SK-N-SH treated with all-trans-retinoic acid at 6 μM for 48 hours (cell line): ENCODE measurements around the gene CPA4.

ENCODE experiments used
- ATAC-seq: fragments of 200-7000 bp; cut with Tn5 transposase; 3 replicates; pipeline ENCODE4 v1.9.1; 2020; ENCODE audit warnings: mild to moderate bottlenecking, moderate library complexity
- ARNTL ChIP-seq: fragments of 450-650 bp; formaldehyde crosslinking; IDR thresholded peaks from 2 replicates; pipeline ENCODE4 v1.5.0; 2020; ENCODE audit warnings: low read depth, mild to moderate bottlenecking, moderate library complexity, borderline replicate concordance
- BACH2 ChIP-seq: fragments of 250-450 bp; sonication (Bioruptor Pico); IDR thresholded peaks from 2 replicates; pipeline ENCODE4 v1.9.0; 2021; ENCODE audit warnings: mild to moderate bottlenecking, borderline replicate concordance
- CREB5 ChIP-seq: fragments of 250-450 bp; sonication (Bioruptor Pico); IDR thresholded peaks from 2 replicates; pipeline ENCODE4 v1.5.1; 2020; ENCODE audit warnings: low read depth, mild to moderate bottlenecking, moderate library complexity
- CSDC2 ChIP-seq: fragments of 250-450 bp; sonication (Bioruptor Pico); IDR thresholded peaks from 2 replicates; pipeline ENCODE4 v1.5.0; 2020; ENCODE audit warnings: mild to moderate bottlenecking, moderate library complexity
- CSRNP3 ChIP-seq: fragments of 250-450 bp; sonication (Bioruptor Pico); IDR thresholded peaks from 2 replicates; pipeline ENCODE4 v1.5.1; 2021; ENCODE audit warnings: mild to moderate bottlenecking, moderate library complexity
- ESRRG ChIP-seq: fragments of 250-450 bp; sonication (Bioruptor Pico); IDR thresholded peaks from 2 replicates; pipeline ENCODE4 v1.6.1; 2021; ENCODE audit warnings: mild to moderate bottlenecking
- GLIS3 ChIP-seq: fragments of 250-450 bp; sonication (Bioruptor Pico); IDR thresholded peaks from 2 replicates; pipeline ENCODE4 v1.5.0; 2020; ENCODE audit warnings: mild to moderate bottlenecking, moderate library complexity
- OSR1 ChIP-seq: fragments of 250-450 bp; sonication (Bioruptor Pico); IDR thresholded peaks from 2 replicates; pipeline ENCODE4 v1.8.0; 2022; ENCODE audit warnings: moderate library complexity, mild to moderate bottlenecking, inconsistent platforms
- PATZ1 ChIP-seq: fragments of 250-450 bp; sonication (Bioruptor Pico); IDR thresholded peaks from 2 replicates; pipeline ENCODE4 v1.8.0; 2020; ENCODE audit warnings: mild to moderate bottlenecking, moderate library complexity, borderline replicate concordance
- POU6F1 ChIP-seq: fragments of 250-450 bp; sonication (Bioruptor Pico); IDR thresholded peaks from 2 replicates; pipeline ENCODE4 v1.8.0; 2021; ENCODE audit warnings: low read depth, mild to moderate bottlenecking, moderate library complexity, borderline replicate concordance
- PPARA ChIP-seq: fragments of 250-450 bp; sonication (Bioruptor Pico); IDR thresholded peaks from 2 replicates; pipeline ENCODE4 v1.5.0; 2020; ENCODE audit warnings: mild to moderate bottlenecking, borderline replicate concordance
- RARB ChIP-seq: fragments of 250-450 bp; sonication (Bioruptor Pico); IDR thresholded peaks from 2 replicates; pipeline ENCODE4 v1.8.0; 2021; ENCODE audit warnings: mild to moderate bottlenecking, moderate library complexity
- SNAI2 ChIP-seq: fragments of 250-450 bp; sonication (Bioruptor Pico); IDR thresholded peaks from 2 replicates; pipeline ENCODE4 v1.5.0; 2020; ENCODE audit warnings: mild to moderate bottlenecking, moderate library complexity
- TCF4 ChIP-seq: fragments of 250-450 bp; sonication (Bioruptor Pico); IDR thresholded peaks from 2 replicates; pipeline ENCODE4 v1.8.0; 2021; ENCODE audit warnings: mild to moderate bottlenecking, moderate library complexity, borderline replicate concordance
- TSHZ2 ChIP-seq: fragments of 250-450 bp; sonication (Bioruptor Pico); IDR thresholded peaks from 2 replicates; pipeline ENCODE4 v1.5.0; 2020; ENCODE audit warnings: mild to moderate bottlenecking, moderate library complexity
- ZC3H10 ChIP-seq: fragments of 250-450 bp; sonication (Bioruptor Pico); IDR thresholded peaks from 2 replicates; pipeline ENCODE4 v1.5.1; 2021; ENCODE audit warnings: mild to moderate bottlenecking, moderate library complexity
- ZFP3 ChIP-seq: fragments of 250-450 bp; sonication (Bioruptor Pico); IDR thresholded peaks from 2 replicates; pipeline ENCODE4 v1.5.0; 2020; ENCODE audit warnings: mild to moderate bottlenecking, moderate library complexity
- ZFP30 ChIP-seq: fragments of 450-650 bp; formaldehyde crosslinking; IDR thresholded peaks from 2 replicates; pipeline ENCODE4 v1.5.0; 2022; ENCODE audit warnings: mild to moderate bottlenecking, moderate library complexity
- ZNF70 ChIP-seq: fragments of 450-650 bp; formaldehyde crosslinking; IDR thresholded peaks from 2 replicates; pipeline ENCODE4 v1.5.0; 2020; ENCODE audit warnings: mild to moderate bottlenecking, moderate library complexity
- ZNF8 ChIP-seq: fragments of 450-650 bp; formaldehyde crosslinking; IDR thresholded peaks from 2 replicates; pipeline ENCODE4 v1.5.0; 2020; ENCODE audit warnings: mild to moderate bottlenecking, moderate library complexity

The CPA4 gene

GRCh38 chr7:130273081-130273932 is 19.7 kb upstream of the CPA4 start:
- ATAC-seq = no peak
- TF ChIP-seq CSDC2 (CRISPR knock-in tag) (no peak), SNAI2 (CRISPR knock-in tag) (no peak)

GRCh38 chr7:130273933-130274255 is 19.1 kb upstream of the CPA4 start:
- TF ChIP-seq POU6F1 (CRISPR knock-in tag) = no peak
- no peak for TF ChIP-seq TCF4 (CRISPR knock-in tag)
- no peak for TF ChIP-seq BACH2 (CRISPR knock-in tag)
- TF ChIP-seq ZFP3 (CRISPR knock-in tag) = no peak
- no peak for TF ChIP-seq RARB (CRISPR knock-in tag)
- no peak for TF ChIP-seq ZC3H10
- no peak for TF ChIP-seq ARNTL (CRISPR knock-in tag)
- no peak for TF ChIP-seq CSDC2 (CRISPR knock-in tag)
- ATAC-seq = no peak

- ATAC-seq = no peak
- TF ChIP-seq ZC3H10 = no peak
- no peak for TF ChIP-seq GLIS3
- no peak for TF ChIP-seq POU6F1 (CRISPR knock-in tag)
Measured at GRCh38 chr7:130274296-130274695, 18.7 kb upstream of the CPA4 start.

- TF ChIP-seq ZNF70 (CRISPR knock-in tag) (no peak), ZFP30 (CRISPR knock-in tag) (no peak), TSHZ2 (CRISPR knock-in tag) (no peak), POU6F1 (CRISPR knock-in tag) (no peak), PATZ1 (no peak), SNAI2 (CRISPR knock-in tag) (no peak), BACH2 (CRISPR knock-in tag) (no peak), CSRNP3 (CRISPR knock-in tag) (no peak), GLIS3 (no peak), CSDC2 (CRISPR knock-in tag) (no peak), CREB5 (CRISPR knock-in tag) (no peak), ARNTL (CRISPR knock-in tag) (no peak), ZC3H10 (no peak), PPARA (CRISPR knock-in tag) (no peak), ZNF8 (no peak), OSR1 (CRISPR knock-in tag) (no peak), TCF4 (CRISPR knock-in tag) (no peak), ZFP3 (CRISPR knock-in tag) (no peak), ESRRG (CRISPR knock-in tag) (no peak)
- no peak for ATAC-seq
Measured at GRCh38 chr7:130274983-130275591, 17.9 kb upstream of the CPA4 start.
